ENCODE measurements around the gene SLC9A4. TPM values are rescaled to one million over a fixed set of nuclear protein-coding genes. Genes with fewer than 3 reads are reported as not detected.

The SLC9A4 gene, protein sequence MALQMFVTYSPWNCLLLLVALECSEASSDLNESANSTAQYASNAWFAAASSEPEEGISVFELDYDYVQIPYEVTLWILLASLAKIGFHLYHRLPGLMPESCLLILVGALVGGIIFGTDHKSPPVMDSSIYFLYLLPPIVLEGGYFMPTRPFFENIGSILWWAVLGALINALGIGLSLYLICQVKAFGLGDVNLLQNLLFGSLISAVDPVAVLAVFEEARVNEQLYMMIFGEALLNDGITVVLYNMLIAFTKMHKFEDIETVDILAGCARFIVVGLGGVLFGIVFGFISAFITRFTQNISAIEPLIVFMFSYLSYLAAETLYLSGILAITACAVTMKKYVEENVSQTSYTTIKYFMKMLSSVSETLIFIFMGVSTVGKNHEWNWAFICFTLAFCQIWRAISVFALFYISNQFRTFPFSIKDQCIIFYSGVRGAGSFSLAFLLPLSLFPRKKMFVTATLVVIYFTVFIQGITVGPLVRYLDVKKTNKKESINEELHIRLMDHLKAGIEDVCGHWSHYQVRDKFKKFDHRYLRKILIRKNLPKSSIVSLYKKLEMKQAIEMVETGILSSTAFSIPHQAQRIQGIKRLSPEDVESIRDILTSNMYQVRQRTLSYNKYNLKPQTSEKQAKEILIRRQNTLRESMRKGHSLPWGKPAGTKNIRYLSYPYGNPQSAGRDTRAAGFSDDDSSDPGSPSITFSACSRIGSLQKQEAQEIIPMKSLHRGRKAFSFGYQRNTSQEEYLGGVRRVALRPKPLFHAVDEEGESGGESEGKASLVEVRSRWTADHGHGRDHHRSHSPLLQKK
- total RNA-seq, result not detected
- long read RNA-seq, result 0 reads

DNA sequence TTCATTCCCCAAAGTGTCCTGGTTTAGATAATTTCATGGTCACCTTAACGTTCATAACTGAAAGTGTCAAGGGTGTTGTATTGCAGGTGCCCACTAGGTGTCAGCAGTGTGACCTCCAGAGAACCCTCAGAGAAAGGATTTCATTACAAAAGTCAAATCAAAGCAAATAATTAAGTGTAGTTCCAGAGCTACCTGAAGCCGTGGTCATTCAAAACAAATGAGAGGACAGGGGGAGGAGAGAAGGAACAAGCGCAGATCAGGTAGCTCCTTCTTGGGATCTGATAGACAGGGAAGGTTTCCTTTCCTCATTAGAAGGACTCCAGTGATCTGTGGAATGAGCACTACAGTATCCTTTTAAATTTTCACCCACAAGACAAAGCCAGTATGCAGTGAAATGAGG is at the start of gene SLC9A4:
Gene SLC9A4 (plus strand): TSS at position 207 of the 400 bp plus-strand sequence. CDS start 534 bp downstream, outside the sequence.
- Histone ChIP-seq H3K36me3 (no peaks in the 10 kb centered on the region), H3K27me3 (peaks cover 9% of the 10 kb centered on the region), H3K4me1 (no peaks in the 10 kb centered on the region), H3K9me3 (no peaks in the 10 kb centered on the region), H3K4me3 (no peak within 1 kb of the TSS), H3K27ac (no peak within 1 kb of the TSS)
- TF ChIP-seq, protein P1, sequence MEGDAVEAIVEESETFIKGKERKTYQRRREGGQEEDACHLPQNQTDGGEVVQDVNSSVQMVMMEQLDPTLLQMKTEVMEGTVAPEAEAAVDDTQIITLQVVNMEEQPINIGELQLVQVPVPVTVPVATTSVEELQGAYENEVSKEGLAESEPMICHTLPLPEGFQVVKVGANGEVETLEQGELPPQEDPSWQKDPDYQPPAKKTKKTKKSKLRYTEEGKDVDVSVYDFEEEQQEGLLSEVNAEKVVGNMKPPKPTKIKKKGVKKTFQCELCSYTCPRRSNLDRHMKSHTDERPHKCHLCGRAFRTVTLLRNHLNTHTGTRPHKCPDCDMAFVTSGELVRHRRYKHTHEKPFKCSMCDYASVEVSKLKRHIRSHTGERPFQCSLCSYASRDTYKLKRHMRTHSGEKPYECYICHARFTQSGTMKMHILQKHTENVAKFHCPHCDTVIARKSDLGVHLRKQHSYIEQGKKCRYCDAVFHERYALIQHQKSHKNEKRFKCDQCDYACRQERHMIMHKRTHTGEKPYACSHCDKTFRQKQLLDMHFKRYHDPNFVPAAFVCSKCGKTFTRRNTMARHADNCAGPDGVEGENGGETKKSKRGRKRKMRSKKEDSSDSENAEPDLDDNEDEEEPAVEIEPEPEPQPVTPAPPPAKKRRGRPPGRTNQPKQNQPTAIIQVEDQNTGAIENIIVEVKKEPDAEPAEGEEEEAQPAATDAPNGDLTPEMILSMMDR (IDR thresholded peaks at IDR 0.05), result peak; percentile 83
- intact Hi-C loops (cut with DNase I), result no loop called here
- no peak for DNase-seq
- ATAC-seq, result peak; percentile 87

DNA sequence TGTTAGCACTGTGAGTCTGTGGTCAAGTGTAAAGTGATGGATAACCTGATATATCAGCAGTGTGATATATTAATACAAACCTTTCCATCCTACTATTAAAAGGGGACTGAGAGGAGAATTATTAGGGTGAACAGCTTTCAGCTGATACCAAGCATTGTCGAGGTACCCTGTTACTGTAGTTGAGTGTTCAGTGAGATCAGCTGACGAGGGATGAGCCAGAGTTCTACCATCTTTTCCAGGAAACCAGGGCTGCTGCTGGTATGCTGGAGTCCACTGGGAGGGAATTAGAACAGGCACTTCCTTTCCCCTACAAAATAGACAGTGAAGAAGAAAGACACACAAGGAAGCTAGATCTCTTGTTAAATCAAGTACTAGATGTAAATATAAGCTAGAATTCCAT is 49.7 kb upstream of the SLC9A4 start:
- Histone ChIP-seq H3K36me3 (no peaks in the 10 kb centered on the region), H3K27ac (no peak overlapping the region), H3K27me3 (no peaks in the 10 kb centered on the region), H3K9me3 (no peaks in the 10 kb centered on the region), H3K4me1 (no peaks in the 10 kb centered on the region), H3K4me3 (no peak overlapping the region)
- ATAC-seq (no peak), DNase-seq (no peak)
- TF ChIP-seq, protein P1 (IDR thresholded peaks at IDR 0.05), result no peak
- intact Hi-C loops (cut with DNase I), result no loop called here

DNA sequence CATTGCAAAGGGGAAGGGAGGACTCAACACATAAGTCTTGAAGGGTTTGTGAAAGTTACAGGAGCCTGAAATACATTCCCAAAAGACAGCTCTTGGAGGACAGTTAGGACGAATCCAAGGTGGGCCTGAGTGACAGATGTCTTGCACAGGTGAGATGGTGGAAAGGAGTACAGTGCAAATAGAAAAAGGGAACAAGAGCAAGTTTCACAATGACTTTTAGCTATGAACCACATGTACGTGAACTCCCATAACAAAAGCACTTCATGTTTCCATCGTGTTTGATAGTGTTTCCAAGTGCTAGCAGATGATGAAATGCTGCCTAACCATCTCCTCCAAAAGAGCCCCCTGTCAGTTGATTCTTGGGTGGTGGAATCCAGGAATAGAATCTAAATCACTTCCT is 48.3 kb upstream of the SLC9A4 start:
- Histone ChIP-seq H3K4me3 (no peak overlapping the region), H3K36me3 (no peaks in the 10 kb centered on the region), H3K4me1 (no peaks in the 10 kb centered on the region), H3K27ac (no peak overlapping the region), H3K27me3 (no peaks in the 10 kb centered on the region), H3K9me3 (no peaks in the 10 kb centered on the region)
- TF ChIP-seq, protein P1 (IDR thresholded peaks at IDR 0.05), result no peak
- DNase-seq, result no peak
- intact Hi-C loops (cut with DNase I), result no loop called here
- ATAC-seq, result peak; percentile 48

DNA sequence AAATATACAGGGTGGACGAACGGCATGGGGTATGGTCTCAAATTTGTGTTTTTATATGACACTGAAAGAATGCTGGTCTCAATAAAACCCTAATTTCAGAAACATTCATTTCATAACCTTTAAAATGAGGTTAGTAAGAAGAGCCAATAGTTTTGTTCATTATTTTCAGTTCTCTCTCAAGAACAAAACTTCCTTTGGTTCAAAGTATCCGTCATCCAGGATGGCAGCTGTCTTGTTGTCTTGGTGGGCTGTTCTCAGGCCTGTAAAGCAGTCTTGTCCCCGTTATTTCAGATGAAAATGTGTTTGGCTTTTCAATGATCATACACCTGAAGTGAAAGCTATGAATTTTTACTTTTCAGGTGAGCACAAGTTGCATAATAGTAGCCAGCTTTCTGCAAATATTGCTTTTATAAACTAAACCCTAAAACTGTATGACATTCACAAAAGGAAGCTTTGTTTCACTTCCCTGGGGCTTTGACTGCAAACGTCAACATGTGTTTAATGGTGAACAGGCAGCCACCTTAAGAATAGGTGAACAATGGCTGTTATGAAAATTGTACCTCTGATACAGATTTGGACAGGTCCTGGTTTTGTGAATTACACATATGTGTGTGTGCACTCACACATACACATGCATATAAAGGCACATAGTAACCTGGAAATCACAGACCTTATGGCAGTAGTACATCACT is 47.4 kb upstream of the SLC9A4 start:
- Histone ChIP-seq H3K36me3 (no peaks in the 10 kb centered on the region), H3K9me3 (no peaks in the 10 kb centered on the region), H3K4me3 (no peak overlapping the region), H3K4me1 (no peaks in the 10 kb centered on the region), H3K27me3 (no peaks in the 10 kb centered on the region), H3K27ac (no peak overlapping the region)
- ATAC-seq (no peak), DNase-seq (no peak)
- intact Hi-C loops (cut with DNase I), result no loop called here
- TF ChIP-seq, protein P1 (IDR thresholded peaks at IDR 0.05), result no peak

DNA sequence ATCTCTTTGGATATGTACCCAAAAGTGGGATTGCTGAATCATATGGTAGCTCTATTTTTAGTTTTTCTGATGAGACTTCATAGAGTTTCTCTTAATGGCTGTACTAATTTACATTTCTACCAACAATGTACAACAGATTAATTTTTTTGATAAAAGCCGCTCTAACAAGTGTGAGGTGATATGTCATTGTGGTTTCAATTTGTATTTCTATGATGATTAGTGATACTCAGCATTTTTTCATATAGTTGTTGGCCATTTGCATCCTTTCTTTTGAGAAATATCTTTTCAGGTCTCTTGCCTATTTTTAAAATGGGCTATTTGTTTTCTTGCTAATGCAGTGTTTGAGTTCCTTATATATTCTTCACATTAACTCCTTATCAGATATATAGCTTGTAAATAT is 45.8 kb upstream of the SLC9A4 start:
- DNase-seq, result no peak
- Histone ChIP-seq H3K4me3 (no peak overlapping the region), H3K27me3 (no peaks in the 10 kb centered on the region), H3K36me3 (no peaks in the 10 kb centered on the region), H3K27ac (no peak overlapping the region), H3K9me3 (no peaks in the 10 kb centered on the region), H3K4me1 (no peaks in the 10 kb centered on the region)
- intact Hi-C loops (cut with DNase I), result no loop called here
- ATAC-seq, result no peak
- TF ChIP-seq, protein P1 (IDR thresholded peaks at IDR 0.05), result no peak

Measured in upper lobe of right lung (tissue), 1 donor.